GM21447 (cell line): ENCODE data around the gene TMEM30A.
A peak's percentile ranks its signal among the peaks of the same experiment; 100 is the strongest.

Experiments used
- ATAC-seq: cut with Tn5 transposase; IDR thresholded peaks from one replicate; pipeline ENCODE4 v1.9.1; 2021; ENCODE audit not compliant: unreplicated experiment

TMEM30A gene

GRCh38 chr6:75292555-75292954, 8.0 kb upstream of the TMEM30A start:
- ATAC-seq: no peak

- no peak for ATAC-seq
Measured at GRCh38 chr6:75291744-75292143, 7.2 kb upstream of the TMEM30A start.

GRCh38 chr6:75291331-75291730, 6.7 kb upstream of the TMEM30A start:
- no peak for ATAC-seq

- no peak for ATAC-seq
Measured at GRCh38 chr6:75290136-75290945, 5.7 kb upstream of the TMEM30A start.

GRCh38 chr6:75288023-75288422, 3.4 kb upstream of the TMEM30A start:
- ATAC-seq: no peak

- ATAC-seq: no peak
Measured at GRCh38 chr6:75287424-75287823, 2.8 kb upstream of the TMEM30A start.

GRCh38 chr6:75286955-75287354, 2.4 kb upstream of the TMEM30A start:
- no peak for ATAC-seq

GRCh38 chr6:75285283-75285639, 669 bp upstream of the TMEM30A start:
- ATAC-seq: peak; percentile 10

GRCh38 chr6:75283907-75284631, 523 bp downstream of the TMEM30A start:
- peak; percentile 20 for ATAC-seq

GRCh38 chr6:75282706-75283105, 1.9 kb downstream of the TMEM30A start:
- ATAC-seq: no peak

- ATAC-seq: no peak
Measured at GRCh38 chr6:75281653-75282052, 2.9 kb downstream of the TMEM30A start.

- ATAC-seq: no peak
Measured at GRCh38 chr6:75280131-75280855, 4.3 kb downstream of the TMEM30A start.

GRCh38 chr6:75279418-75279817, 5.2 kb downstream of the TMEM30A start:
- no peak for ATAC-seq

GRCh38 chr6:75278474-75279077, 6.0 kb downstream of the TMEM30A start:
- no peak for ATAC-seq

GRCh38 chr6:75275067-75275466, 9.5 kb downstream of the TMEM30A start:
- ATAC-seq: no peak

GRCh38 chr6:75273009-75273408, 11.6 kb downstream of the TMEM30A start:
- ATAC-seq: no peak

- no peak for ATAC-seq
Measured at GRCh38 chr6:75272145-75272840, 12.3 kb downstream of the TMEM30A start.

GRCh38 chr6:75268988-75269354, 15.6 kb downstream of the TMEM30A start:
- ATAC-seq: no peak

- ATAC-seq: no peak
Measured at GRCh38 chr6:75268121-75268987, 16.2 kb downstream of the TMEM30A start.

GRCh38 chr6:75267461-75267860, 17.1 kb downstream of the TMEM30A start:
- ATAC-seq: no peak
